Glomerular endothelial cell (primary cell): ENCODE results near the gene SUPT5H. TPM values are rescaled to one million over a fixed set of nuclear protein-coding genes. Genes with fewer than 3 reads are reported as not detected.

Experiments
- DNase-seq: peaks from one replicate; pipeline ENCODE4 v3.0.0-alpha.2; 2011; ENCODE audit warnings: low read depth, low spot score; ENCODE audit errors: extremely low read depth
- total RNA-seq: library from RNA; depleted of rRNA; stranded (reverse); fragments of >200 nt; gene quantifications from 2 replicates; pipeline ENCODE4 v1.2.3, GENCODE V29; 2015

Gene SUPT5H
- total RNA-seq = 100 and 104 TPM in 2 replicates

- peak; percentile 81 for DNase-seq
Observed at GRCh38 chr19:39445196-39446111, at the start of gene SUPT5H. Gene SUPT5H (plus strand): TSS chr19:39445582. CDS start chr19:39445891, 309 bp downstream.

- DNase-seq = no peak
Observed at GRCh38 chr19:39397360-39398296, 47.8 kb upstream of the SUPT5H start.

- no peak for DNase-seq
Observed at GRCh38 chr19:39398297-39398864, 47.0 kb upstream of the SUPT5H start.

GRCh38 chr19:39399668-39400050, 45.7 kb upstream of the SUPT5H start:
- no peak for DNase-seq

- DNase-seq = no peak
Observed at GRCh38 chr19:39400061-39400460, 45.3 kb upstream of the SUPT5H start.

- no peak for DNase-seq
Observed at GRCh38 chr19:39401070-39401548, 44.3 kb upstream of the SUPT5H start.

GRCh38 chr19:39401549-39402345, 43.6 kb upstream of the SUPT5H start:
- no peak for DNase-seq

GRCh38 chr19:39402346-39403300, 42.8 kb upstream of the SUPT5H start:
- no peak for DNase-seq

GRCh38 chr19:39403331-39404312, 41.8 kb upstream of the SUPT5H start:
- no peak for DNase-seq

- no peak for DNase-seq
Observed at GRCh38 chr19:39405261-39405957, 40.0 kb upstream of the SUPT5H start.

GRCh38 chr19:39405958-39406655, 39.3 kb upstream of the SUPT5H start:
- DNase-seq = no peak

- DNase-seq = no peak
Observed at GRCh38 chr19:39406656-39407409, 38.5 kb upstream of the SUPT5H start, which contains the start of gene ZFP36. Gene ZFP36 (plus strand): TSS chr19:39406847. CDS start chr19:39406905, 58 bp downstream.

- no peak for DNase-seq
Observed at GRCh38 chr19:39407410-39407659, 38.0 kb upstream of the SUPT5H start.

GRCh38 chr19:39407660-39408391, 37.6 kb upstream of the SUPT5H start:
- DNase-seq = no peak
